Adipose tissue (tissue), 3 donors: ENCODE measurements around the gene MISP. TPM values are rescaled to one million over a fixed set of nuclear protein-coding genes. Genes with fewer than 3 reads are reported as not detected.

Experiments
- H3K27ac ChIP-seq: one replicate; pipeline ENCODE4 v1.5.1; 2013; ENCODE audit warnings: low read depth, low read length
- WGBS, 3 donors: extraction: QIAGEN DNeasy Blood & Tissue Kit; methylation state at CpG; one replicate each; pipeline ENCODE4 v1.1.7; 2013; 5-methylcytosine and 5-hydroxymethylcytosine counted together
- polyA plus RNA-seq, 3 donors: library from polyadenylated mRNA; stranded (reverse); fragments of 200-250 nt; gene quantifications; one replicate each; pipeline ENCODE4 v1.2.3, GENCODE V29; 2013
- donor health status: healthy with polysubstance abuse.
- donor health status: Bipolar disorder and iron deficiency.
- donor health status: healthy.

MISP gene
- polyA plus RNA-seq, 3 donors, result 0.45 to 1.6 (median 1.0) TPM

DNA sequence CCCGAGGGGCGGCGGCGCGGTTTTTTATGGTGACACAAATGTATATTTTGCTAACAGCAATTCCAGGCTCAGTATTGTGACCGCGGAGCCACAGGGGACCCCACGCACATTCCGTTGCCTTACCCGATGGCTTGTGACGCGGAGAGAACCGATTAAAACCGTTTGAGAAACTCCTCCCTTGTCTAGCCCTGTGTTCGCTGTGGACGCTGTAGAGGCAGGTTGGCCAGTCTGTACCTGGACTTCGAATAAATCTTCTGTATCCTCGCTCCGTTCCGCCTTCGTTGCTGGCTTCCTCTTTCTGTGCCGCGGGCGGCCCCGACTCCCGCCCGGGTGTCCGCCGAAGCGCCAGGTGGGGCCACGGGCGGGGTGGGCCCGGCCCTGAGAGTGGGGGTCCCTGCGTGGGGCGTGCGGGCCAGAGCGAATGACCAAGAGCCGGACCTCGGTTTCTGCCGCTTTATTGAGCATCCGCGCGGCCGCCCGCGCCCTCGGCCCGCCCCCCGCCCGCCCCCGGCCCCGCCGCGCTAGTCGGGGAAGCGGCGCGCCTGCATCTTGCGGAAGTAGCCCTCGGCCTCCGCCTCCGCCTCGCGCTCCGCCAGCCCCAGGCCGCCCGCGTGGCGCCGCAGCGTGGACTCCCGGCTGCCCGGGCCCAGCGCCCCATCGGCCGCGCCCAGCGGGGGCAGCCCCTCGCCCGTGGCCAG, 61.3 kb downstream of the MISP start:
- H3K27ac ChIP-seq, result no peak overlapping the region
- WGBS, 3 donors, result 88 to 92% (median 90%) methylated on average over 54 to 80 of the region's 80 CpGs

- 93 to 95% (median 94%) methylated on average over 25 to 72 of the region's 72 CpGs for WGBS, 3 donors
- no peak overlapping the region for H3K27ac ChIP-seq
Measured at GRCh38 chr19:812747-813218, 61.9 kb downstream of the MISP start.

DNA sequence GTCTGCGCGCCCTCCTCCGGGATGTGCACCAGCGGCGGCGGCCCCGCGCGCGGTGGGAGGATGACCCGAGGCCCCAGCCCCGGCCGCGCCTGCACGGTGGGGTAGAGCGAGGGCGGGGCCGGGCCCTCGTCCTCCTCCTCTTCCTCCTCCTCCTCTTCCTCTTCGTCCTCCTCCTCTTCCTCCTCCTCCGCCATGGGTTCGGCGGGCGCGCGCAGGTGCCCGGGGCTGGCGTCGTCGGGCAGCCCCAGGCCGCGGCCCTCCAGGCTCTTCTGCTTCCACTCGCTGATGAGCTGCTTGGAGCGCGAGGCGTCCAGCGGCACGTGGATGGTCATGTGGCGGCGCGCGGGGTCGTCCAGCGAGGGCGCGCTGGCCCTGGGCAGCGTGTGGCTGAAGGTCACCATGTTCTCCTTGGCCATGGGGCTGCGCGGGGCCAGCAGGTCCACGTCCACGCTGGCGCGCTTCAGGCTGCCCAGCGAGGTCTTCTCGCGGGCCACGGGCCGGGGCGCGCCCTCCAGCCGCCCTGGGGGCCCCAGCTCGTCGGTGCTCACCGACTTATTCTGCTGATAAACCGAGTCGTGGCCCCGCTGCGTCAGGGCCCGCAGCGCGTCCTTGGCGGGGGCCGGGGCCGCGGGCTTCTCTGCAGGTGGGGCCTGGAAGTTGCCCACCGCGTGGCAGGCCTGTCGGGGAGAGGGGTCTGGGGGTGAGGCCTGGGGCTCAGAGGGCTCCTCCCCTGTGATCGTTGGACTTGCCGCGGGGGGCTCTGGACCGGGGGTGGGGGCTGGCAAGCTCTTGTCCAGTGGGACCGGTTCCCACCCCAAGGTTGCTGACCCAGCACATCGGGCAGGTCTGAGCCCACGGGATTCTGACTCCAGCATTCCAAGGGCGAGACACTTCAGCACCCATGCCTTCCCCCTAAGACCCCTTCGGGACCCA, 62.6 kb downstream of the MISP start:
- 91 to 94% (median 91%) methylated on average over 69 to 87 of the region's 87 CpGs for WGBS, 3 donors

More for the DNA sequence above, 62.6 kb downstream of the MISP start:
- no peak overlapping the region for H3K27ac ChIP-seq

Other genes with a start within 250 kb of the MISP start
- 10 to 100 TPM; 11.5 to 26.8 (median 18.6) TPM for gene TPGS1, start 243.6 kb upstream of the MISP start, polyA plus RNA-seq
- 10 to 100 TPM; 56.3 to 67.9 (median 64.8) TPM for gene CDC34, start 219.4 kb upstream of the MISP start, polyA plus RNA-seq
- gene GZMM, start 207.1 kb upstream of the MISP start, polyA plus RNA-seq, result 1 to 10 TPM in 1 of 3 donors, under 1 TPM in 2; 0.63 to 2.5 (median 0.79) TPM
- 100 to 1,000 TPM; 219 to 604 (median 353) TPM for gene BSG, start 178.5 kb upstream of the MISP start, polyA plus RNA-seq
- under 1 TPM; 0.09 to 0.29 (median 0.22) TPM for gene HCN2, start 161.2 kb upstream of the MISP start, polyA plus RNA-seq
- 10 to 100 TPM; 31.0 to 58.5 (median 35.9) TPM for gene POLRMT, start 117.6 kb upstream of the MISP start, polyA plus RNA-seq
- under 1 TPM; 0.22 to 0.68 (median 0.35) TPM for gene FGF22, start 111.2 kb upstream of the MISP start, polyA plus RNA-seq
- 10 to 100 TPM; 19.1 to 50.0 (median 24.8) TPM for gene RNF126, start 87.9 kb upstream of the MISP start, polyA plus RNA-seq
- gene FSTL3, start 74.7 kb upstream of the MISP start, polyA plus RNA-seq, result 100 to 1,000 TPM in 1 of 3 donors, 10 to 100 TPM in 2; 24.5 to 153 (median 48.5) TPM
- under 1 TPM in 2 of 3 donors, not detected in 1; 0.09 to 0.34 TPM for gene PRSS57, start 55.7 kb upstream of the MISP start, polyA plus RNA-seq
- gene PALM, start 42.2 kb upstream of the MISP start, polyA plus RNA-seq, result 100 to 1,000 TPM in 2 of 3 donors, 1 to 10 TPM in 1; 8.0 to 153 (median 135) TPM
- 100 to 1,000 TPM in 2 of 3 donors, 10 to 100 TPM in 1; 51.6 to 125 (median 119) TPM for gene PTBP1, start 46.3 kb downstream of the MISP start, polyA plus RNA-seq
- gene PLPPR3, start 70.8 kb downstream of the MISP start, polyA plus RNA-seq, result under 1 TPM in 1 of 3 donors, not detected in 2; 0.02 TPM
- 1 to 10 TPM in 1 of 3 donors, under 1 TPM in 2; 0.03 to 3.3 (median 0.13) TPM for gene AZU1, start 76.7 kb downstream of the MISP start, polyA plus RNA-seq
- 1 to 10 TPM in 1 of 3 donors, under 1 TPM in 2; 0.07 to 2.8 (median 0.09) TPM for gene PRTN3, start 89.9 kb downstream of the MISP start, polyA plus RNA-seq
- 1 to 10 TPM in 2 of 3 donors, under 1 TPM in 1; 0.54 to 9.2 (median 2.4) TPM for gene ELANE, start 101.2 kb downstream of the MISP start, polyA plus RNA-seq
- 1,000 to 10,000 TPM in 1 of 3 donors, 100 to 1,000 TPM in 2; 146 to 2,068 (median 706) TPM for gene CFD, start 108.6 kb downstream of the MISP start, polyA plus RNA-seq
- 10 to 100 TPM; 38.8 to 41.4 (median 39.0) TPM for gene MED16, start 142.1 kb downstream of the MISP start, polyA plus RNA-seq
- gene RNU6-9, start 142.4 kb downstream of the MISP start, polyA plus RNA-seq, result not detected
- 10 to 100 TPM; 44.6 to 59.1 (median 57.9) TPM for gene R3HDM4, start 162.1 kb downstream of the MISP start, polyA plus RNA-seq
- under 1 TPM in 1 of 3 donors, not detected in 2; 0.37 TPM for gene KISS1R, start 166.2 kb downstream of the MISP start, polyA plus RNA-seq
- gene ARID3A, start 174.9 kb downstream of the MISP start, polyA plus RNA-seq, result 1 to 10 TPM; 3.6 to 8.2 (median 8.0) TPM
- gene WDR18, start 233.2 kb downstream of the MISP start, polyA plus RNA-seq, result 10 to 100 TPM; 26.7 to 33.5 (median 30.9) TPM
- under 1 TPM in 2 of 3 donors, not detected in 1; 0.01 to 0.03 TPM for gene GRIN3B, start 249.3 kb downstream of the MISP start, polyA plus RNA-seq